ENCODE data around the gene SPDYE2B. TPM values are rescaled to one million over a fixed set of nuclear protein-coding genes. Genes with fewer than 3 reads are reported as not detected.
"Not testable (repeated sequence)": the region's sequence is repeated elsewhere in the genome, so short reads cannot be mapped to it uniquely, and the experiment has no call there.

The SPDYE2B gene
- total RNA-seq, 1 donor from 2014 or later, result not detected

- H3K4me3 ChIP-seq, result not testable (repeated sequence)
Observed at GRCh38 chr7:102697642-102698512, 47.8 kb downstream of the SPDYE2B start.

DNA sequence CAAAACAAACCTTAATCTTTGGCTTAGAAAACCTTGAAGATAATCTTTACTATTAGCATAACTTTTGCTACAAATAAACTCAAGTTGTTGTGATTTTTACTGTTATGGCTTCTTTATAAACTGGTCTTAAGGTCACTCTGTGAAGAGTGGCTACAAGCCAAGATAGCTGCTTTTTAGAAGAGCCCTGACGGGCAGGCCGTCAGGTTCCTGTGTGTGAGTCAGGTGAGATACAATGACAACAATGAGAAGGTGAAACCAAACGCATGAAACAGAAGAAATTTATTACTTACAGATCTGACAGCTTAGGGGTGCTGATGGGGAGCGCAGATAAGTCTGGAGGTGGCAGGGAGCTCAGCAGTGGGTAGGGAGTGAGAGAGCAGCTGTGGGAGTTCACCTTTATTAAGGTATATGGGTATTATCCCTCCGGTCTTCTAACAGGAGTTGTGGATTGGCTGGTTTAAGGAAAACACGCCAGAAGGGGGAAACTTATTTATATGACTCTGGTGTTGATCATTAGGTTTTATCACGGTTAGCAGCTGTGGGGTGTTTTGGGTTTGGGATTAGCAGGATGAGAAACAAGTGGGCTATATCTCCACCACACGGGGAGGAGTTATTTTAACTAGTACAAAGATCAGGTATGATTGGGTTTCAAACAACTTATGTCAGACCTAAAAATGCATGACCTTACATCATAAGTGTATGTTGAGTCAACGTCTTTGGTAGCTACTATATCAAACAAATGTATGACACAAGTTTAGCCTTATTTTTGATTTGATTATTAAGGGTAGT lies 49.0 kb downstream of the SPDYE2B start:
- H3K4me3 ChIP-seq; intact Hi-C loops (cut with DNase I); H3K27ac ChIP-seq; H3K27me3 ChIP-seq; H3K4me1 ChIP-seq; DNase-seq (ENCODE audit: extremely low spot score in 2 of 2); H3K9me3 ChIP-seq; H3K36me3 ChIP-seq: not testable (repeated sequence)

More at GRCh38 chr7:102697642-102698512, 47.8 kb downstream of the SPDYE2B start:
- H3K27me3 ChIP-seq; H3K4me1 ChIP-seq; H3K36me3 ChIP-seq; DNase-seq (ENCODE audit: extremely low spot score in 2 of 2); H3K9me3 ChIP-seq; intact Hi-C loops (cut with DNase I); H3K27ac ChIP-seq: not testable (repeated sequence)

Small RNA genes within 50 kb of the gene (small RNA-seq; reads per million reads assigned to genes)
- gene AC105052.3 (not detected), gene UPK3BL1 (not detected)

Other genes with a start within 250 kb of the SPDYE2B start
- 15.5 TPM for gene ORAI2, start 216.7 kb upstream of the SPDYE2B start, total RNA-seq
- 8.3 TPM for gene ALKBH4, start 185.5 kb upstream of the SPDYE2B start, total RNA-seq
- gene LRWD1, start 185.3 kb upstream of the SPDYE2B start, total RNA-seq, result 11.0 TPM
- gene POLR2J, start 171.4 kb upstream of the SPDYE2B start, total RNA-seq, result 20.1 TPM
- 19.6 TPM for gene RASA4B, start 132.5 kb upstream of the SPDYE2B start, total RNA-seq
- gene UPK3BL2, start 106.6 kb upstream of the SPDYE2B start, total RNA-seq, result 9.8 TPM
- gene SPDYE2, start 99.1 kb upstream of the SPDYE2B start, total RNA-seq, result not detected
- 28.7 TPM for gene POLR2J3, start 77.7 kb upstream of the SPDYE2B start, total RNA-seq
- 85.7 TPM for gene RASA4, start 33.6 kb upstream of the SPDYE2B start, total RNA-seq
- 83.7 TPM for gene UPK3BL1, start 7.5 kb upstream of the SPDYE2B start, total RNA-seq
- gene POLR2J2, start 21.3 kb downstream of the SPDYE2B start, total RNA-seq, result 2.2 TPM
- gene FAM185A, start 98.7 kb downstream of the SPDYE2B start, total RNA-seq, result 15.5 TPM

Measured in vagina (tissue), 2 donors.